ENCODE results near the gene ATP10B.

DNA sequence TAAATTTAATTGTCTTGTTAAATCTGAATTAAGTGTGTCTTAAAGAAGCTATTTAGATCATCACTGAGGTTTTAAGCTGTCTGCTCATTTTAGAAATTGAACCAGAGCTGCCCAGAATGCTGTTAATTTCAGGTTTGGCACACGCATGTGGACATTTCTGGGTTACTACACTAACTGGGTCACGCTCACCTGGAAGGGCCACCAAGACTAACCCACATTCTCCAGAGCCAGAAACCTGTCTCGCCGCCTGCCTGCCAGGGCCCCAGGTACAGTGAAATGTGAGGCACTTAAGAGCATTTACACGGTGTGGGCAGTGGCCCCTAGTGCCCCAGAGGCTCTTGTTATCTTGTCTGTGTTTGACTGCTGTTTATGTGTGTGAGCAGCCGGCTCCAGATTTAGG lies 46.6 kb downstream of the ATP10B start:
- TF ChIP-seq, protein P1, sequence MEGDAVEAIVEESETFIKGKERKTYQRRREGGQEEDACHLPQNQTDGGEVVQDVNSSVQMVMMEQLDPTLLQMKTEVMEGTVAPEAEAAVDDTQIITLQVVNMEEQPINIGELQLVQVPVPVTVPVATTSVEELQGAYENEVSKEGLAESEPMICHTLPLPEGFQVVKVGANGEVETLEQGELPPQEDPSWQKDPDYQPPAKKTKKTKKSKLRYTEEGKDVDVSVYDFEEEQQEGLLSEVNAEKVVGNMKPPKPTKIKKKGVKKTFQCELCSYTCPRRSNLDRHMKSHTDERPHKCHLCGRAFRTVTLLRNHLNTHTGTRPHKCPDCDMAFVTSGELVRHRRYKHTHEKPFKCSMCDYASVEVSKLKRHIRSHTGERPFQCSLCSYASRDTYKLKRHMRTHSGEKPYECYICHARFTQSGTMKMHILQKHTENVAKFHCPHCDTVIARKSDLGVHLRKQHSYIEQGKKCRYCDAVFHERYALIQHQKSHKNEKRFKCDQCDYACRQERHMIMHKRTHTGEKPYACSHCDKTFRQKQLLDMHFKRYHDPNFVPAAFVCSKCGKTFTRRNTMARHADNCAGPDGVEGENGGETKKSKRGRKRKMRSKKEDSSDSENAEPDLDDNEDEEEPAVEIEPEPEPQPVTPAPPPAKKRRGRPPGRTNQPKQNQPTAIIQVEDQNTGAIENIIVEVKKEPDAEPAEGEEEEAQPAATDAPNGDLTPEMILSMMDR (IDR thresholded peaks at IDR 0.05) = no peak
- TF ChIP-seq POLR2A (IDR thresholded peaks at IDR 0.05) = no peak

Data from vagina (tissue), 2 donors.